Suprapubic skin (tissue), 4 donors: Measurements from ENCODE around the gene CAPN9. TPM values are rescaled to one million over a fixed set of nuclear protein-coding genes. Genes with fewer than 3 reads are reported as not detected.
"Not testable (repeated sequence)": the region's sequence is repeated elsewhere in the genome, so short reads cannot be mapped to it uniquely, and the experiment has no call there.

ENCODE experiments used
- DNase-seq, 2 donors: peaks; one replicate each; pipeline ENCODE4 v3.0.0-alpha.2; 2019; ENCODE audit warnings: low spot score in 2 of 2
- H3K27ac ChIP-seq: fragments of 200-600 bp; sonication (generic); one replicate; pipeline ENCODE4 v1.5.1; 2019
- H3K27me3 ChIP-seq: fragments of 200-600 bp; sonication (generic); one replicate; pipeline ENCODE4 v1.5.1; 2019
- H3K36me3 ChIP-seq: fragments of 200-600 bp; sonication (generic); one replicate; pipeline ENCODE4 v1.5.1; 2019
- H3K4me1 ChIP-seq: fragments of 200-600 bp; sonication (generic); one replicate; pipeline ENCODE4 v1.5.1; 2019
- H3K4me3 ChIP-seq: fragments of 200-600 bp; sonication (generic); one replicate; pipeline ENCODE4 v1.5.1; 2019; ENCODE audit warnings: mild to moderate bottlenecking
- H3K9me3 ChIP-seq: fragments of 200-600 bp; sonication (generic); one replicate; pipeline ENCODE4 v1.5.1; 2019
- EP300 ChIP-seq: sonication (generic); formaldehyde crosslinking; IDR thresholded peaks from one replicate; pipeline ENCODE4 v1.6.1; 2017; ENCODE audit warnings: antibody characterized with exemption
- POLR2A ChIP-seq, 2 donors: fragments of 450-650 bp; IDR thresholded peaks; one replicate each; pipeline ENCODE4 v1.6.1; 2017; ENCODE audit warnings: antibody characterized with exemption in 2 of 2, mild to moderate bottlenecking in 2 of 2, moderate library complexity in 2 of 2
- POLR2AphosphoS5 ChIP-seq, 3 donors: sonication (generic); formaldehyde crosslinking; IDR thresholded peaks; one replicate each; pipeline ENCODE4 v1.6.1; 2017; ENCODE audit warnings: antibody characterized with exemption in 3 of 3
- WGBS: methylation state at CpG from one replicate; pipeline ENCODE4 v1.1.5; 2018; 5-methylcytosine and 5-hydroxymethylcytosine counted together
- total RNA-seq, 4 donors: library from RNA; depleted of rRNA; stranded (reverse); fragments of >200 nt; gene quantifications; one replicate each; pipeline ENCODE4 v1.1.0, GENCODE V29; 2016
- TF ChIP-seq, protein P1 (sequence below), 2 donors: fragments of 200-600 bp in 1 of 2; fragments of 450-650 bp in 1 of 2; sonication (generic) in 1 of 2; IDR thresholded peaks; one replicate each; pipeline ENCODE4 v1.5.1; 2016 to 2019; ENCODE audit warnings: antibody characterized with exemption in 2 of 2, mild to moderate bottlenecking in 1 of 2, moderate library complexity in 1 of 2

Gene CAPN9
- total RNA-seq, 4 donors from 2014 or later, result 0.48 to 4.2 TPM; not detected in 2

GRCh38 chr1:230760360-230760827 lies 13.2 kb downstream of the CAPN9 start:
- H3K27ac ChIP-seq, result no peak overlapping the region
- H3K27me3 ChIP-seq, result no peaks in the 10 kb centered on the region
- peaks cover 4% of the 10 kb centered on the region for H3K9me3 ChIP-seq
- H3K4me3 ChIP-seq, result no peak overlapping the region
- H3K4me1 ChIP-seq, result no peaks in the 10 kb centered on the region
- WGBS, result 88% methylated on average over 5 of the region's 7 CpGs
- no peaks in the 10 kb centered on the region for H3K36me3 ChIP-seq
- DNase-seq, result no peak
- TF ChIP-seq POLR2A (IDR thresholded peaks at IDR 0.05) (no peak), EP300 (no peak)
- TF ChIP-seq, protein P1, sequence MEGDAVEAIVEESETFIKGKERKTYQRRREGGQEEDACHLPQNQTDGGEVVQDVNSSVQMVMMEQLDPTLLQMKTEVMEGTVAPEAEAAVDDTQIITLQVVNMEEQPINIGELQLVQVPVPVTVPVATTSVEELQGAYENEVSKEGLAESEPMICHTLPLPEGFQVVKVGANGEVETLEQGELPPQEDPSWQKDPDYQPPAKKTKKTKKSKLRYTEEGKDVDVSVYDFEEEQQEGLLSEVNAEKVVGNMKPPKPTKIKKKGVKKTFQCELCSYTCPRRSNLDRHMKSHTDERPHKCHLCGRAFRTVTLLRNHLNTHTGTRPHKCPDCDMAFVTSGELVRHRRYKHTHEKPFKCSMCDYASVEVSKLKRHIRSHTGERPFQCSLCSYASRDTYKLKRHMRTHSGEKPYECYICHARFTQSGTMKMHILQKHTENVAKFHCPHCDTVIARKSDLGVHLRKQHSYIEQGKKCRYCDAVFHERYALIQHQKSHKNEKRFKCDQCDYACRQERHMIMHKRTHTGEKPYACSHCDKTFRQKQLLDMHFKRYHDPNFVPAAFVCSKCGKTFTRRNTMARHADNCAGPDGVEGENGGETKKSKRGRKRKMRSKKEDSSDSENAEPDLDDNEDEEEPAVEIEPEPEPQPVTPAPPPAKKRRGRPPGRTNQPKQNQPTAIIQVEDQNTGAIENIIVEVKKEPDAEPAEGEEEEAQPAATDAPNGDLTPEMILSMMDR (IDR thresholded peaks at IDR 0.05), result no peak

DNA sequence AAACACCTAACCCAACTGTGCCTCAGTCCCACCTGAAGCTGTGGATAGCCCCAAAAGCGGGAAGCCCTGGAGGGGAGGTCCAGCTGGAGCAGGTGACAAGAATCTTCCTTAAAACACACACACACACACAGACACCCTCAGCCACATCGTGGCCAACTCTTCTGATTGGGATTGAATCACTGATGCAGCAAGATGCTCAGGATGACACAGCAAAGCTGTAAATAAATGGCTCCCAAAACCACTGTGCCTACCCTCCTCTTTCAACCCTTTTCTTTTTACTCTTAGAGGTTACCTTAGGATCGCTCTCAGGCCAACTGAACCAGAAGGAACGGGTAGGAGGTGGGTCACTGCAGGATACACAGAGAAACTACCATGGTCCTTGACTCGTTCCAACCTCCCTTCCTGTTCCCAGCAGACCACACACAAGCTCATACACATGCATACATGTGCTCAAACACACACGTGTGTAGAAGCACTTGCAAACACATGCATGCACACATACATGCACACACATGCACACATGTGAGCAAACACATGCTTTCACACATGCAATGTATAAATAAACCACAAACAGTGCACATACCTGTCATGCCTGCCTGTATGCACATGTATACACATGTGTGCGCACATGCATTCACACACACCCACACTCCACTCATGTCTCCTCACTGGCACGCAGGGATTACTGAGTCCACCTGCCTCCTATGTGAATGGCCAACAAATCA lies 14.4 kb downstream of the CAPN9 start:
- Histone ChIP-seq H3K27me3 (no peaks in the 10 kb centered on the region), H3K4me1 (no peaks in the 10 kb centered on the region), H3K27ac (no peak overlapping the region), H3K36me3 (no peaks in the 10 kb centered on the region), H3K4me3 (no peak overlapping the region), H3K9me3 (peaks cover 4% of the 10 kb centered on the region)
- TF ChIP-seq POLR2A (IDR thresholded peaks at IDR 0.05) (no peak), EP300 (no peak), POLR2AphosphoS5 (IDR thresholded peaks at IDR 0.05) (no peak)
- TF ChIP-seq, protein P1 (IDR thresholded peaks at IDR 0.05), result no peak
- 87% methylated on average over 8 of the region's 8 CpGs for WGBS
- DNase-seq, result no peak

- H3K4me1 ChIP-seq, result peaks cover 2% of the 10 kb centered on the region
- no peak for DNase-seq
- TF ChIP-seq POLR2A (IDR thresholded peaks at IDR 0.05), result no peak
- no peak for TF ChIP-seq POLR2AphosphoS5 (IDR thresholded peaks at IDR 0.05)
- TF ChIP-seq, protein P1 (IDR thresholded peaks at IDR 0.05), result no peak
- TF ChIP-seq EP300, result no peak
- 95% methylated on average over 5 of the region's 5 CpGs for WGBS
- no peak overlapping the region for H3K27ac ChIP-seq
- H3K27me3 ChIP-seq, result no peaks in the 10 kb centered on the region
- no peak overlapping the region for H3K4me3 ChIP-seq
- H3K9me3 ChIP-seq, result peaks cover 4% of the 10 kb centered on the region
- H3K36me3 ChIP-seq, result no peaks in the 10 kb centered on the region
Observed at GRCh38 chr1:230763927-230764591, 16.9 kb downstream of the CAPN9 start.

DNA sequence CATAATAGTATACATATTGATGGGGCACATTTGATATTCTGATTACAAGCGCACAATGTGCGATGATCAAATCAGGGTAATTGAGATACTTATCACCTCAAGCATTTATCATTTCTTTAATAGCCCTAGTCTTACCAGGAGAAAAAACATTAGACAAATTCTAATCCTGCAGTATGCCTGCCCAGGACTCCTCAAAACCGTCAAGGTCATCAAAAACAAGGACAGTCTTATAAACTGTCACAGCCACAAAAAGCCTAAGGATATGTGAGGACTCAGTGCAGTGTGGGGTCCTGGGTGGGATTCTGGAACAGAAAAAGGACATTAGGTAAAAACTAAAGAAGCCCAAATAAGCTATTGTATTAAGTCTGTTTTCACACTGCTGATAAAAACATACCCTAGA lies 19.1 kb downstream of the CAPN9 start:
- 97% methylated on average over 3 of the region's 3 CpGs for WGBS

DNA sequence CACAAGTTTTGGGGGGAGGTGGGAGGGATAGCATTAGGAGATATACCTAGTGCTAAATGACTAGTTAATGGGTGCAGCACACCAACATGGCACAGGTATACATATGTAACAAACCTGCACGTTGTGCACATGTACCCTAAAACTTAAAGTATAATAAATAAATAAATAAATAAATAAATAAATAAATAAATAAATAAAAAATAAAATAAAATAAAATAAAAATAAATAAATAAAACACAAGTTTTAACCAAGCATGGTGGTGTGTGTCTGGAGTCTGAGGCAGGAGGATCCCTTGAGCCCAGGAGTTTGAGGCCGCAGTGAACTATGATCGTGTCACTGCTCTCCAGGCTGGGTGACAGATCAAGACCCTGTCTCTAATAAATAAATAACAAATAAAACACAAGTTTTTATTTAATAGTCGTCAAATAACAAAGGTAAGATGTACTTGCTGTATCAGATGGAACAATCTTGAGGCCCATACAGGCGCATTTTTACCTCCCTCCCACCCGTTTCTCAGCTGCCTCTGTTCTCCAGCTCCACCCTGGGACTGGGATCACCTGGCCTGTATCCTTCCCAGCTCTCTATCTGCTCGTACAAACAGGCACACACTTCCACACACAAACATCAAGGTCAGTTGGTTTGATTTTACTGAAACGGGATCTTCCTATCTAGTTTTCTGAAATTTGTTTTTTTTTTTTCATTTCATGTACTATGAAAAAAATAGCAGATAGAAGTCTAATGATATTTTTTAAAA lies 20.8 kb downstream of the CAPN9 start:
- H3K9me3 ChIP-seq, H3K27me3 ChIP-seq, H3K4me3 ChIP-seq, DNase-seq, H3K27ac ChIP-seq, H3K36me3 ChIP-seq, H3K4me1 ChIP-seq: not testable (repeated sequence)
- 79% methylated on average over 8 of the region's 8 CpGs for WGBS

More for the DNA sequence above, 19.1 kb downstream of the CAPN9 start:
- no peak for TF ChIP-seq POLR2AphosphoS5 (IDR thresholded peaks at IDR 0.05)
- TF ChIP-seq, protein P1 (IDR thresholded peaks at IDR 0.05), result no peak
- no peak for TF ChIP-seq POLR2A (IDR thresholded peaks at IDR 0.05)
- TF ChIP-seq EP300, result no peak
- Histone ChIP-seq H3K4me1 (peaks cover 3% of the 10 kb centered on the region), H3K9me3 (peaks cover 4% of the 10 kb centered on the region), H3K4me3 (no peak overlapping the region), H3K36me3 (no peaks in the 10 kb centered on the region), H3K27me3 (no peaks in the 10 kb centered on the region), H3K27ac (no peak overlapping the region)
- DNase-seq, result no peak
